ENCODE data around the gene EFCC1. TPM values are rescaled to one million over a fixed set of nuclear protein-coding genes. Genes with fewer than 3 reads are reported as not detected.

Gene EFCC1
- total RNA-seq, 1 donor from 2014 or later = not detected

- no peak overlapping the region for H3K4me3 ChIP-seq (ENCODE audit: low read depth, low read length)
- H3K27me3 ChIP-seq (ENCODE audit: control insufficient read depth, insufficient read depth, low read length) = peaks cover 60% of the 10 kb centered on the region
- DNase-seq (ENCODE audit: low read depth) = no peak
- no peaks in the 10 kb centered on the region for H3K36me3 ChIP-seq (ENCODE audit: control insufficient read depth, insufficient read depth, low read length)
- no peak for TF ChIP-seq CTCF (IDR thresholded peaks at IDR 0.05; ENCODE audit: insufficient read depth, low read length, poor library complexity, severe bottlenecking)
Measured at GRCh38 chr3:129006864-129007263, 5.8 kb downstream of the EFCC1 start.

- peaks cover 52% of the 10 kb centered on the region for H3K27me3 ChIP-seq (ENCODE audit: control insufficient read depth, insufficient read depth, low read length)
- no peak overlapping the region for H3K4me3 ChIP-seq (ENCODE audit: low read depth, low read length)
- no peaks in the 10 kb centered on the region for H3K36me3 ChIP-seq (ENCODE audit: control insufficient read depth, insufficient read depth, low read length)
- TF ChIP-seq CTCF (IDR thresholded peaks at IDR 0.05; ENCODE audit: insufficient read depth, low read length, poor library complexity, severe bottlenecking) = no peak
- DNase-seq (ENCODE audit: low read depth) = no peak
Measured at GRCh38 chr3:129007792-129008191, 6.7 kb downstream of the EFCC1 start.

- Histone ChIP-seq H3K4me3 (ENCODE audit: low read depth, low read length) (no peak overlapping the region), H3K36me3 (ENCODE audit: control insufficient read depth, insufficient read depth, low read length) (no peaks in the 10 kb centered on the region), H3K27me3 (ENCODE audit: control insufficient read depth, insufficient read depth, low read length) (peaks cover 41% of the 10 kb centered on the region)
- TF ChIP-seq CTCF (IDR thresholded peaks at IDR 0.05; ENCODE audit: insufficient read depth, low read length, poor library complexity, severe bottlenecking) = no peak
- no peak for DNase-seq (ENCODE audit: low read depth)
Measured at GRCh38 chr3:129009266-129009665, 8.2 kb downstream of the EFCC1 start.

- H3K4me3 ChIP-seq (ENCODE audit: low read depth, low read length) = no peak overlapping the region
- no peaks in the 10 kb centered on the region for H3K36me3 ChIP-seq (ENCODE audit: control insufficient read depth, insufficient read depth, low read length)
- H3K27me3 ChIP-seq (ENCODE audit: control insufficient read depth, insufficient read depth, low read length) = peaks cover 34% of the 10 kb centered on the region
- no peak for TF ChIP-seq CTCF (IDR thresholded peaks at IDR 0.05; ENCODE audit: insufficient read depth, low read length, poor library complexity, severe bottlenecking)
- DNase-seq (ENCODE audit: low read depth) = no peak
Measured at GRCh38 chr3:129010310-129010956, 9.3 kb downstream of the EFCC1 start.

GRCh38 chr3:129013491-129013891 is 12.4 kb downstream of the EFCC1 start:
- Histone ChIP-seq H3K27me3 (ENCODE audit: control insufficient read depth, insufficient read depth, low read length) (peaks cover 16% of the 10 kb centered on the region), H3K4me3 (ENCODE audit: low read depth, low read length) (no peak overlapping the region), H3K36me3 (ENCODE audit: control insufficient read depth, insufficient read depth, low read length) (no peaks in the 10 kb centered on the region)
- no peak for TF ChIP-seq CTCF (IDR thresholded peaks at IDR 0.05; ENCODE audit: insufficient read depth, low read length, poor library complexity, severe bottlenecking)
- no peak for DNase-seq (ENCODE audit: low read depth)

GRCh38 chr3:129014148-129014547 is 13.0 kb downstream of the EFCC1 start:
- Histone ChIP-seq H3K27me3 (ENCODE audit: control insufficient read depth, insufficient read depth, low read length) (peaks cover 19% of the 10 kb centered on the region), H3K36me3 (ENCODE audit: control insufficient read depth, insufficient read depth, low read length) (no peaks in the 10 kb centered on the region), H3K4me3 (ENCODE audit: low read depth, low read length) (no peak overlapping the region)
- TF ChIP-seq CTCF (IDR thresholded peaks at IDR 0.05; ENCODE audit: insufficient read depth, low read length, poor library complexity, severe bottlenecking) = no peak
- DNase-seq (ENCODE audit: low read depth) = no peak

All from kidney epithelial cell (primary cell).